Aorta (tissue), 5 donors: Measurements from ENCODE around the gene ZBTB7C. TPM values are rescaled to one million over a fixed set of nuclear protein-coding genes. Genes with fewer than 3 reads are reported as not detected.

Source experiments
- ATAC-seq: fragments of 200-7000 bp; cut with Tn5 transposase; one replicate; pipeline ENCODE4 v1.9.1; 2022; ENCODE audit warnings: moderate library complexity; ENCODE audit not compliant: low FRiP score
- DNase-seq, 2 donors: peaks; one replicate each; pipeline ENCODE4 v3.0.0-alpha.2; 2020
- H3K27ac ChIP-seq, 2 donors: one replicate each; pipeline ENCODE4 v1.5.1; 2013; ENCODE audit warnings: low read length in 2 of 2, mild to moderate bottlenecking in 2 of 2, moderate library complexity in 2 of 2, control low read depth in 1 of 2, inconsistent platforms in 1 of 2, low read depth in 1 of 2
- H3K27me3 ChIP-seq, 2 donors: one replicate each; pipeline ENCODE4 v1.6.1; 2013; ENCODE audit warnings: control low read depth in 1 of 2, low read length in 1 of 2, mild to moderate bottlenecking in 1 of 2, moderate library complexity in 1 of 2; ENCODE audit not compliant: insufficient read depth in 2 of 2, control insufficient read depth in 1 of 2
- H3K36me3 ChIP-seq, 2 donors: one replicate each; pipeline ENCODE4 v1.6.1; 2013; ENCODE audit warnings: control low read depth in 1 of 2, low read length in 1 of 2, mild to moderate bottlenecking in 1 of 2; ENCODE audit not compliant: insufficient read depth in 2 of 2, control insufficient read depth in 1 of 2
- H3K4me1 ChIP-seq, 2 donors: one replicate each; pipeline ENCODE4 v1.6.1; 2013; ENCODE audit warnings: low read length in 2 of 2, control low read depth in 1 of 2, mild to moderate bottlenecking in 1 of 2, moderate library complexity in 1 of 2; ENCODE audit not compliant: insufficient read depth in 2 of 2, control insufficient read depth in 1 of 2
- H3K4me3 ChIP-seq, 2 donors: one replicate each; pipeline ENCODE4 v1.5.1; 2013; ENCODE audit warnings: low read length in 2 of 2, control low read depth in 1 of 2, mild to moderate bottlenecking in 1 of 2
- H3K9me3 ChIP-seq: one replicate; pipeline ENCODE4 v1.6.1; 2013; ENCODE audit warnings: mild to moderate bottlenecking, low read length; ENCODE audit not compliant: control insufficient read depth
- WGBS, 2 donors: extraction: QIAGEN DNeasy Blood & Tissue Kit; methylation state at CpG; one replicate each; pipeline ENCODE4 v1.1.7; 2013; 5-methylcytosine and 5-hydroxymethylcytosine counted together
- intact Hi-C, 2 donors: fragments of 100-400 bp; cut with DNase I; formaldehyde crosslinking; loops; one replicate each; pipeline versions ENCODE4 v1.14.2 to v1.15.0; 2022
- polyA plus RNA-seq, 2 donors: library from polyadenylated mRNA; stranded (reverse); fragments of 200-250 nt; gene quantifications; one replicate each; pipeline ENCODE4 v1.2.3, GENCODE V29; 2013
- total RNA-seq, 2 donors: library from RNA; stranded (reverse); fragmentation: NEBNext Ultra II Directional; extraction: Animal tissue kit (Norgen Biotek cat#: 25700); gene quantifications; one replicate each; pipeline ENCODE4 v1.2.1, GENCODE V29; 2021
- donor health status: healthy with polysubstance abuse.
- donor health status: Bipolar disorder and iron deficiency.
- donor health status: DM: no; HTN: no; CAD: no.
- donor health status: DM: no; HTN: no; CAD: no.
- donor health status: DM: yes; HTN: yes; CAD: no.

ZBTB7C gene
- total and polyA plus RNA-seq, 4 donors, result 0.69 to 22.4 (median 10.0) TPM

GRCh38 chr18:48308027-48308635 is 101.1 kb downstream of the ZBTB7C start:
- ATAC-seq (no peak), DNase-seq (no peak)
- no peaks in the 10 kb centered on the region for H3K4me1 ChIP-seq
- H3K4me3 ChIP-seq, result no peak overlapping the region
- peaks cover 0 to 1% of the 10 kb centered on the region in 2 donors for H3K36me3 ChIP-seq
- H3K27ac ChIP-seq, result no peak overlapping the region
- H3K9me3 ChIP-seq, result no peaks in the 10 kb centered on the region
- WGBS, 2 donors, result 91 to 95% methylated on average over 3 of the region's 3 CpGs
- intact Hi-C loops, result no loop called here
- no peaks in the 10 kb centered on the region for H3K27me3 ChIP-seq

- Histone ChIP-seq H3K27me3 (no peaks in the 10 kb centered on the region), H3K4me1 (no peaks in the 10 kb centered on the region), H3K9me3 (no peaks in the 10 kb centered on the region), H3K36me3 (peaks cover 0 to 1% of the 10 kb centered on the region in 2 donors), H3K27ac (no peak overlapping the region), H3K4me3 (no peak overlapping the region)
- DNase-seq, result no peak
- intact Hi-C loops, result no loop called here
- WGBS, 2 donors, result 81 to 86% methylated on average over 5 of the region's 5 CpGs
- ATAC-seq, result no peak
These were observed 102.3 kb downstream of the ZBTB7C start for GRCh38 chr18:48306838-48307237.

- 95% methylated on average over 16 of the region's 16 CpGs for WGBS, 2 donors
- Histone ChIP-seq H3K4me1 (no peaks in the 10 kb centered on the region), H3K4me3 (no peak overlapping the region), H3K27ac (no peak overlapping the region), H3K36me3 (peaks cover 0 to 1% of the 10 kb centered on the region in 2 donors), H3K9me3 (no peaks in the 10 kb centered on the region), H3K27me3 (no peaks in the 10 kb centered on the region)
- intact Hi-C loops, result no loop called here
- ATAC-seq (no peak), DNase-seq (no peak)
These were observed 104.1 kb downstream of the ZBTB7C start for GRCh38 chr18:48304906-48305693.

- no peak overlapping the region for H3K4me3 ChIP-seq
- H3K36me3 ChIP-seq, result peaks cover 0 to 1% of the 10 kb centered on the region in 2 donors
- H3K27ac ChIP-seq, result no peak overlapping the region
- no peaks in the 10 kb centered on the region for H3K27me3 ChIP-seq
- ATAC-seq, result no peak
- intact Hi-C loops, result no loop called here
- no peaks in the 10 kb centered on the region for H3K4me1 ChIP-seq
- H3K9me3 ChIP-seq, result no peaks in the 10 kb centered on the region
- DNase-seq, result no peak
- 96% methylated on average over 3 of the region's 3 CpGs for WGBS, 2 donors
These were observed 105.3 kb downstream of the ZBTB7C start for GRCh38 chr18:48303883-48304282.

- no peaks in the 10 kb centered on the region for H3K9me3 ChIP-seq
- H3K36me3 ChIP-seq, result peaks cover 0 to 1% of the 10 kb centered on the region in 2 donors
- H3K4me3 ChIP-seq, result no peak overlapping the region
- 95 to 96% methylated on average over 3 of the region's 3 CpGs for WGBS, 2 donors
- ATAC-seq (no peak), DNase-seq (no peak)
- H3K27me3 ChIP-seq, result no peaks in the 10 kb centered on the region
- intact Hi-C loops, result no loop called here
- no peak overlapping the region for H3K27ac ChIP-seq
- H3K4me1 ChIP-seq, result no peaks in the 10 kb centered on the region
These were observed 106.4 kb downstream of the ZBTB7C start for GRCh38 chr18:48302736-48303135.

- no peaks in the 10 kb centered on the region for H3K27me3 ChIP-seq
- intact Hi-C loops, result no loop called here
- ATAC-seq, result no peak
These were observed 108.7 kb downstream of the ZBTB7C start for GRCh38 chr18:48300463-48300961.

GRCh38 chr18:48297139-48297538 is 112.0 kb downstream of the ZBTB7C start:
- 94 to 97% methylated on average over 4 of the region's 4 CpGs for WGBS, 2 donors
- H3K9me3 ChIP-seq, result no peaks in the 10 kb centered on the region

More at GRCh38 chr18:48300463-48300961, 108.7 kb downstream of the ZBTB7C start:
- peak; percentile 63 to 75 for DNase-seq
- Histone ChIP-seq H3K4me3 (no peak overlapping the region), H3K9me3 (no peaks in the 10 kb centered on the region), H3K36me3 (no peaks in the 10 kb centered on the region), H3K4me1 (no peaks in the 10 kb centered on the region), H3K27ac (no peak overlapping the region)
- WGBS, 2 donors, result 61 to 69% methylated on average over 6 of the region's 6 CpGs

GRCh38 chr18:48296581-48296980 is 112.6 kb downstream of the ZBTB7C start:
- ATAC-seq (no peak), DNase-seq (no peak)
- H3K4me1 ChIP-seq, result no peaks in the 10 kb centered on the region
- H3K27ac ChIP-seq, result no peak overlapping the region
- intact Hi-C loops, result no loop called here
- no peaks in the 10 kb centered on the region for H3K27me3 ChIP-seq
- no peaks in the 10 kb centered on the region for H3K36me3 ChIP-seq
- WGBS, 2 donors, result 95 to 96% methylated on average over 13 of the region's 13 CpGs
- H3K9me3 ChIP-seq, result no peaks in the 10 kb centered on the region
- no peak overlapping the region for H3K4me3 ChIP-seq

More at GRCh38 chr18:48297139-48297538, 112.0 kb downstream of the ZBTB7C start:
- Histone ChIP-seq H3K27ac (no peak overlapping the region), H3K27me3 (no peaks in the 10 kb centered on the region), H3K4me3 (no peak overlapping the region), H3K36me3 (no peaks in the 10 kb centered on the region), H3K4me1 (no peaks in the 10 kb centered on the region)
- DNase-seq (no peak), ATAC-seq (no peak)
- intact Hi-C loops, result no loop called here
